ENCODE results near the gene EEFSEC. TPM values are rescaled to one million over a fixed set of nuclear protein-coding genes. Genes with fewer than 3 reads are reported as not detected.

The EEFSEC gene
- total RNA-seq, 1 donor from 2014 or later = 23.4 TPM

GRCh38 chr3:128412180-128413002 lies 259.1 kb downstream of the EEFSEC start:
- Mint-ChIP-seq H3K4me1 (peaks cover 12% of the 10 kb centered on the region), H3K27ac (ENCODE audit: unreplicated experiment) (peak overlapping the region; percentile 45), H3K4me3 (no peak overlapping the region), H3K27me3 (ENCODE audit: low read depth) (no peaks in the 10 kb centered on the region), H3K36me3 (ENCODE audit: low read depth) (no peaks in the 10 kb centered on the region), H3K9me3 (no peaks in the 10 kb centered on the region)
- no peak for TF ChIP-seq CTCF (conservative IDR thresholded peaks at IDR 0.05)
- DNase-seq (ENCODE audit: low read depth, low spot score) = no peak

- Mint-ChIP-seq H3K27me3 (ENCODE audit: low read depth) (no peaks in the 10 kb centered on the region), H3K4me3 (no peak overlapping the region), H3K9me3 (no peaks in the 10 kb centered on the region), H3K27ac (ENCODE audit: unreplicated experiment) (no peak overlapping the region), H3K4me1 (peaks cover 12% of the 10 kb centered on the region), H3K36me3 (ENCODE audit: low read depth) (no peaks in the 10 kb centered on the region)
- TF ChIP-seq CTCF (conservative IDR thresholded peaks at IDR 0.05) = no peak
- no peak for DNase-seq (ENCODE audit: low read depth, low spot score)
Measured at GRCh38 chr3:128413003-128413370, 259.7 kb downstream of the EEFSEC start.

- H3K27ac Mint-ChIP-seq (ENCODE audit: unreplicated experiment) = no peak overlapping the region
- no peaks in the 10 kb centered on the region for H3K36me3 Mint-ChIP-seq (ENCODE audit: low read depth)
- no peak for TF ChIP-seq CTCF (conservative IDR thresholded peaks at IDR 0.05)
- DNase-seq (ENCODE audit: low read depth, low spot score) = no peak
- H3K27me3 Mint-ChIP-seq (ENCODE audit: low read depth) = no peaks in the 10 kb centered on the region
- H3K4me1 Mint-ChIP-seq = peaks cover 12% of the 10 kb centered on the region
- no peak overlapping the region for H3K4me3 Mint-ChIP-seq
- H3K9me3 Mint-ChIP-seq = no peaks in the 10 kb centered on the region
Measured at GRCh38 chr3:128413413-128414205, 260.3 kb downstream of the EEFSEC start.

- Mint-ChIP-seq H3K4me3 (no peak overlapping the region), H3K27ac (ENCODE audit: unreplicated experiment) (no peak overlapping the region), H3K36me3 (ENCODE audit: low read depth) (peaks cover 4% of the 10 kb centered on the region), H3K27me3 (ENCODE audit: low read depth) (no peaks in the 10 kb centered on the region), H3K9me3 (peaks cover 4% of the 10 kb centered on the region), H3K4me1 (peaks cover 12% of the 10 kb centered on the region)
- DNase-seq (ENCODE audit: low read depth, low spot score) = no peak
- no peak for TF ChIP-seq CTCF (conservative IDR thresholded peaks at IDR 0.05)
Measured at GRCh38 chr3:128415200-128415772, 262.0 kb downstream of the EEFSEC start.

GRCh38 chr3:128415773-128416577 lies 262.7 kb downstream of the EEFSEC start:
- H3K4me1 Mint-ChIP-seq = peaks cover 12% of the 10 kb centered on the region
- H3K27me3 Mint-ChIP-seq (ENCODE audit: low read depth) = no peaks in the 10 kb centered on the region
- H3K9me3 Mint-ChIP-seq = peaks cover 4% of the 10 kb centered on the region
- no peak for TF ChIP-seq CTCF (conservative IDR thresholded peaks at IDR 0.05)
- no peak overlapping the region for H3K4me3 Mint-ChIP-seq
- H3K27ac Mint-ChIP-seq (ENCODE audit: unreplicated experiment) = no peak overlapping the region
- no peak for DNase-seq (ENCODE audit: low read depth, low spot score)
- H3K36me3 Mint-ChIP-seq (ENCODE audit: low read depth) = peaks cover 4% of the 10 kb centered on the region
